DOHH2 (cell line): ENCODE measurements around the gene CYSRT1.

ENCODE experiments used
- H3F3A ChIP-seq: fragments of 200-600 bp; sonication (generic), shearing (Covaris generic); 2 replicates; pipeline ENCODE4 v1.6.0; 2016; ENCODE audit warnings: antibody characterized with exemption, mild to moderate bottlenecking; ENCODE audit not compliant: control insufficient read depth, insufficient read depth
- H3K27ac ChIP-seq: fragments of 200-600 bp; sonication (generic); 2 replicates; pipeline ENCODE4 v1.5.1; 2014; ENCODE audit warnings: low read depth, mild to moderate bottlenecking, low read length, moderate library complexity
- H3K27me3 ChIP-seq: fragments of 200-600 bp; sonication (generic); 2 replicates; pipeline ENCODE4 v1.6.1; 2014; ENCODE audit warnings: mild to moderate bottlenecking, low read length, mixed read lengths; ENCODE audit not compliant: control insufficient read depth
- H3K36me3 ChIP-seq: fragments of 200-600 bp; sonication (generic); 2 replicates; pipeline ENCODE4 v1.6.1; 2014; ENCODE audit warnings: mild to moderate bottlenecking, low read length, moderate library complexity, mixed read lengths; ENCODE audit not compliant: control insufficient read depth
- H3K4me1 ChIP-seq: fragments of 200-600 bp; sonication (generic); 2 replicates; pipeline ENCODE4 v1.6.1; 2014; ENCODE audit warnings: mild to moderate bottlenecking, low read length, mixed read lengths; ENCODE audit not compliant: control insufficient read depth
- H3K4me2 ChIP-seq: fragments of 200-600 bp; sonication (generic); 2 replicates; pipeline ENCODE4 v1.6.0; 2014; ENCODE audit warnings: mild to moderate bottlenecking, low read length, moderate library complexity
- H3K4me3 ChIP-seq: fragments of 200-600 bp; sonication (generic); 2 replicates; pipeline ENCODE4 v1.5.1; 2014; ENCODE audit warnings: mild to moderate bottlenecking, low read length, mixed read lengths
- H3K79me2 ChIP-seq: fragments of 200-600 bp; sonication (generic); 2 replicates; pipeline ENCODE4 v1.6.1; 2014; ENCODE audit warnings: mild to moderate bottlenecking, low read length, mixed read lengths; ENCODE audit not compliant: control insufficient read depth
- H3K9me2 ChIP-seq: fragments of 200-600 bp; sonication (generic); replicated peaks from 2 replicates; pipeline ENCODE4 v1.6.1; 2014; ENCODE audit warnings: mild to moderate bottlenecking, low read length, mixed read lengths; ENCODE audit not compliant: control insufficient read depth
- H3K9me3 ChIP-seq: fragments of 200-600 bp; sonication (generic); 2 replicates; pipeline ENCODE4 v1.6.1; 2014; ENCODE audit warnings: antibody characterized with exemption, low read length, mixed read lengths; ENCODE audit not compliant: control insufficient read depth, insufficient read depth
- H4K20me1 ChIP-seq: fragments of 200-600 bp; sonication (generic); 2 replicates; pipeline ENCODE4 v1.6.0; 2014; ENCODE audit warnings: low read depth, mild to moderate bottlenecking, antibody characterized with exemption, low read length, moderate library complexity; ENCODE audit not compliant: control insufficient read depth, insufficient read depth
- EZH2phosphoT487 ChIP-seq: fragments of 200-600 bp; sonication (generic); IDR thresholded peaks from 2 replicates; pipeline ENCODE4 v1.6.1; 2017; ENCODE audit warnings: borderline replicate concordance, mild to moderate bottlenecking, antibody characterized with exemption, low read length, moderate library complexity, mixed read lengths
- TF ChIP-seq, protein P1 (sequence below): fragments of 200-600 bp; sonication (generic); IDR thresholded peaks from one replicate; pipeline ENCODE4 v1.5.1; 2014; ENCODE audit warnings: antibody characterized with exemption, mild to moderate bottlenecking, low read depth, low read length; ENCODE audit not compliant: poor library complexity, severe bottlenecking

Gene CYSRT1

GRCh38 chr9:137194388-137194787, 30.6 kb upstream of the CYSRT1 start:
- no peak overlapping the region for H3K4me2 ChIP-seq
- H3F3A ChIP-seq = no peaks in the 10 kb centered on the region
- H3K79me2 ChIP-seq = peaks cover 34% of the 10 kb centered on the region
- H3K9me2 ChIP-seq = no peaks in the 10 kb centered on the region
- no peaks in the 10 kb centered on the region for H3K27me3 ChIP-seq
- H4K20me1 ChIP-seq = peaks cover 3% of the 10 kb centered on the region; the same call in 1 of the 2 replicates
- H3K9me3 ChIP-seq = no peaks in the 10 kb centered on the region
- peaks cover 28% of the 10 kb centered on the region for H3K36me3 ChIP-seq
- H3K27ac ChIP-seq = no peak overlapping the region
- TF ChIP-seq EZH2phosphoT487 = no peak
- TF ChIP-seq, protein P1, sequence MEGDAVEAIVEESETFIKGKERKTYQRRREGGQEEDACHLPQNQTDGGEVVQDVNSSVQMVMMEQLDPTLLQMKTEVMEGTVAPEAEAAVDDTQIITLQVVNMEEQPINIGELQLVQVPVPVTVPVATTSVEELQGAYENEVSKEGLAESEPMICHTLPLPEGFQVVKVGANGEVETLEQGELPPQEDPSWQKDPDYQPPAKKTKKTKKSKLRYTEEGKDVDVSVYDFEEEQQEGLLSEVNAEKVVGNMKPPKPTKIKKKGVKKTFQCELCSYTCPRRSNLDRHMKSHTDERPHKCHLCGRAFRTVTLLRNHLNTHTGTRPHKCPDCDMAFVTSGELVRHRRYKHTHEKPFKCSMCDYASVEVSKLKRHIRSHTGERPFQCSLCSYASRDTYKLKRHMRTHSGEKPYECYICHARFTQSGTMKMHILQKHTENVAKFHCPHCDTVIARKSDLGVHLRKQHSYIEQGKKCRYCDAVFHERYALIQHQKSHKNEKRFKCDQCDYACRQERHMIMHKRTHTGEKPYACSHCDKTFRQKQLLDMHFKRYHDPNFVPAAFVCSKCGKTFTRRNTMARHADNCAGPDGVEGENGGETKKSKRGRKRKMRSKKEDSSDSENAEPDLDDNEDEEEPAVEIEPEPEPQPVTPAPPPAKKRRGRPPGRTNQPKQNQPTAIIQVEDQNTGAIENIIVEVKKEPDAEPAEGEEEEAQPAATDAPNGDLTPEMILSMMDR = no peak
- H3K4me1 ChIP-seq = peaks cover 29% of the 10 kb centered on the region
- H3K4me3 ChIP-seq = no peak overlapping the region

- peaks cover 23% of the 10 kb centered on the region for H3K36me3 ChIP-seq
- no peak overlapping the region for H3K27ac ChIP-seq
- H3K9me2 ChIP-seq = no peaks in the 10 kb centered on the region
- no peaks in the 10 kb centered on the region for H3K9me3 ChIP-seq
- H3F3A ChIP-seq = no peaks in the 10 kb centered on the region
- H3K4me1 ChIP-seq = peaks cover 27% of the 10 kb centered on the region
- H3K79me2 ChIP-seq = peaks cover 31% of the 10 kb centered on the region
- H4K20me1 ChIP-seq = peaks cover 3% of the 10 kb centered on the region; the same call in 1 of the 2 replicates
- no peak overlapping the region for H3K4me2 ChIP-seq
- H3K27me3 ChIP-seq = no peaks in the 10 kb centered on the region
- H3K4me3 ChIP-seq = no peak overlapping the region
- no peak for TF ChIP-seq EZH2phosphoT487
- TF ChIP-seq, protein P1 = no peak
Observed at GRCh38 chr9:137194909-137195308, 30.1 kb upstream of the CYSRT1 start.

GRCh38 chr9:137195525-137196220, 29.3 kb upstream of the CYSRT1 start:
- Histone ChIP-seq H3K79me2 (peaks cover 24% of the 10 kb centered on the region), H4K20me1 (peaks cover 3% of the 10 kb centered on the region; the same call in 1 of the 2 replicates), H3K4me2 (no peak overlapping the region), H3K4me1 (peaks cover 20% of the 10 kb centered on the region), H3K27me3 (no peaks in the 10 kb centered on the region), H3K9me2 (no peaks in the 10 kb centered on the region), H3K4me3 (no peak overlapping the region), H3K36me3 (peaks cover 15% of the 10 kb centered on the region), H3K27ac (no peak overlapping the region), H3K9me3 (no peaks in the 10 kb centered on the region), H3F3A (no peaks in the 10 kb centered on the region)
- TF ChIP-seq, protein P1 = no peak
- no peak for TF ChIP-seq EZH2phosphoT487
